ENCODE measurements around the gene CTSK. TPM values are rescaled to one million over a fixed set of nuclear protein-coding genes. Genes with fewer than 3 reads are reported as not detected.
A peak's percentile ranks its signal among the peaks of the same experiment; 100 is the strongest.

Gene CTSK
- polyA plus RNA-seq, 3 donors = 2.1 to 17.8 (median 2.4) TPM

GRCh38 chr1:150793221-150793620 is 14.8 kb downstream of the CTSK start:
- no peaks in the 10 kb centered on the region for H3K27me3 ChIP-seq (ENCODE audit: control insufficient read depth in 2 of 2, insufficient read depth in 2 of 2, low read length in 2 of 2)
- peak overlapping the region; percentile 74 to 78 for H3K27ac ChIP-seq (ENCODE audit: low read depth in 1 of 2, low read length in 2 of 2)
- Mint-ChIP-seq H3K4me3 (peak overlapping the region in 1 of 2 donors; percentile 9), H3K27ac (peak overlapping the region; percentile 76 to 94 (median 89)), H3K4me1 (peaks cover 87% of the 10 kb centered on the region), H3K9me3 (no peaks in the 10 kb centered on the region), H3K27me3 (ENCODE audit: low read depth in 3 of 3) (peaks cover 0 to 3% (median 0%) of the 10 kb centered on the region in 3 donors), H3K36me3 (peaks cover 19 to 35% of the 10 kb centered on the region in 2 donors)
- peak overlapping the region; percentile 53 for H3K4me2 ChIP-seq (replicated peaks; ENCODE audit: extremely low read depth, low read length, poor library complexity, severe bottlenecking)
- no peak overlapping the region for H3K4me3 ChIP-seq (replicated peaks in 1 of 3; ENCODE audit: low read depth in 2 of 3, low read length in 3 of 3)
- H3K36me3 ChIP-seq (replicated peaks in 1 of 2; ENCODE audit: control insufficient read depth in 1 of 2, insufficient read depth in 2 of 2, low read length in 2 of 2) = peaks cover 0 to under 1% of the 10 kb centered on the region in 2 donors
- 0% methylated on average over 1 of the region's 1 CpG for WGBS (ENCODE audit: insufficient coverage)
- H4K20me1 ChIP-seq (ENCODE audit: insufficient read depth, low read length) = no peaks in the 10 kb centered on the region
- no peak for TF ChIP-seq CTCF (IDR thresholded peaks at IDR 0.05)
- H3K9ac ChIP-seq (ENCODE audit: insufficient read depth, low read length, poor library complexity, severe bottlenecking) = no peak overlapping the region
- no peaks in the 10 kb centered on the region for H3K9me3 ChIP-seq (replicated peaks in 1 of 2; ENCODE audit: control insufficient read depth in 1 of 2, insufficient read depth in 1 of 2, low read length in 2 of 2)
- H3K4me1 ChIP-seq (ENCODE audit: control insufficient read depth in 1 of 2, insufficient read depth in 2 of 2, low read length in 2 of 2) = peaks cover 93 to 94% of the 10 kb centered on the region in 2 donors
- DNase-seq = peak; percentile 56 to 73 (median 71)
- intact Hi-C loops (cut with micrococcal nuclease) = no loop called here
- no peak overlapping the region for H2AFZ ChIP-seq (ENCODE audit: insufficient read depth, low read depth, low read length, poor library complexity, severe bottlenecking)
- H3K79me2 ChIP-seq (ENCODE audit: insufficient read depth, low read length) = peaks cover 16% of the 10 kb centered on the region

GRCh38 chr1:150791585-150791984 is 16.5 kb downstream of the CTSK start:
- peaks cover 8 to 19% of the 10 kb centered on the region in 2 donors for H3K36me3 Mint-ChIP-seq
- no peaks in the 10 kb centered on the region for H3K9me3 Mint-ChIP-seq
- no peak for TF ChIP-seq CTCF (IDR thresholded peaks at IDR 0.05)
- peaks cover 16% of the 10 kb centered on the region for H3K79me2 ChIP-seq (ENCODE audit: insufficient read depth, low read length)
- no peaks in the 10 kb centered on the region for H4K20me1 ChIP-seq (ENCODE audit: insufficient read depth, low read length)
- intact Hi-C loops (cut with micrococcal nuclease) = no loop called here
- peak overlapping the region; percentile 82 to 86 for H3K27ac ChIP-seq (ENCODE audit: low read depth in 1 of 2, low read length in 2 of 2)
- H3K9me3 ChIP-seq (replicated peaks in 1 of 2; ENCODE audit: control insufficient read depth in 1 of 2, insufficient read depth in 1 of 2, low read length in 2 of 2) = no peaks in the 10 kb centered on the region
- H3K4me1 Mint-ChIP-seq = peaks cover 89% of the 10 kb centered on the region
- peak overlapping the region; percentile 87 to 96 (median 89) for H3K27ac Mint-ChIP-seq
- peaks cover 96 to 97% of the 10 kb centered on the region in 2 donors for H3K4me1 ChIP-seq (ENCODE audit: control insufficient read depth in 1 of 2, insufficient read depth in 2 of 2, low read length in 2 of 2)
- peak overlapping the region; percentile 18 for H3K9ac ChIP-seq (ENCODE audit: insufficient read depth, low read length, poor library complexity, severe bottlenecking)
- peak overlapping the region; percentile 32 to 70 for H3K4me3 Mint-ChIP-seq
- 0% methylated on average over 4 of the region's 4 CpGs for WGBS (ENCODE audit: insufficient coverage)
- no peaks in the 10 kb centered on the region for H3K36me3 ChIP-seq (replicated peaks in 1 of 2; ENCODE audit: control insufficient read depth in 1 of 2, insufficient read depth in 2 of 2, low read length in 2 of 2)
- H3K4me2 ChIP-seq (replicated peaks; ENCODE audit: extremely low read depth, low read length, poor library complexity, severe bottlenecking) = peak overlapping the region; percentile 72
- peak; percentile 67 to 86 (median 84) for DNase-seq
- no peak overlapping the region for H2AFZ ChIP-seq (ENCODE audit: insufficient read depth, low read depth, low read length, poor library complexity, severe bottlenecking)
- peaks cover 0 to 3% (median 0%) of the 10 kb centered on the region in 3 donors for H3K27me3 Mint-ChIP-seq (ENCODE audit: low read depth in 3 of 3)
- no peaks in the 10 kb centered on the region for H3K27me3 ChIP-seq (ENCODE audit: control insufficient read depth in 2 of 2, insufficient read depth in 2 of 2, low read length in 2 of 2)
- peak overlapping the region; percentile 0 to 67 (median 36) for H3K4me3 ChIP-seq (replicated peaks in 1 of 3; ENCODE audit: low read depth in 2 of 3, low read length in 3 of 3)
